Measurements from ENCODE around the gene MRPL50. TPM values are rescaled to one million over a fixed set of nuclear protein-coding genes. Genes with fewer than 3 reads are reported as not detected.
A peak's percentile ranks its signal among the peaks of the same experiment; 100 is the strongest.

MRPL50 gene
- 33.9 and 34.7 TPM in 2 replicates for total RNA-seq (2014; rRNA removed; shearing (Covaris generic))
- polyA plus RNA-seq (2014; cell fraction: nucleus; rRNA removed), result 20.3 and 24.4 TPM in 2 replicates

GRCh38 chr9:101398068-101398929 lies at the start of gene MRPL50, which contains the start of gene ZNF189:
TSS of gene MRPL50 (minus strand) at chr9:101398618. CDS start at chr9:101398592, 26 bp downstream.
TSS of gene ZNF189 (plus strand) at chr9:101398851. CDS start at chr9:101399157, 306 bp downstream.
- peak; percentile 99 for DNase-seq (ENCODE audit: extremely low read depth, low read depth)

DNA sequence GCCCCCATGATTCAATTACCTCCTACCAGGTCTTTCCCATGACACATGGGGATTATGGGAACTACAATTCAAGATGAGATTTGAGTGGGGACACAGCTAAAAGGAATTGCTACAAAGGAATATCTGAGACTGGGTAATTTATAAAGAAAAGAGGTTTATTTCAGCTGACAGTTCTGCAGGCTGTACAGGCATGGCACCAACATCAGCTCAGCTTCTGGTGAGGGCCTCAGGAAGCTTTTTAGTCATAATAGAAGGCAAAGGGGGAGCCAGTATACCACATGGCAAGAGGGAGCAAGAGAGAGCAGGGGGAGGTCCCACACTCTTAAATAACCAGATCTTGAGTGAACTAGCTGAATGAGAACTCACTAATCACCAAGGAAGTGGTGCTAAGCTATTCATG lies 48.3 kb upstream of the MRPL50 start:
- DNase-seq (ENCODE audit: extremely low read depth, low read depth), result no peak

DNA sequence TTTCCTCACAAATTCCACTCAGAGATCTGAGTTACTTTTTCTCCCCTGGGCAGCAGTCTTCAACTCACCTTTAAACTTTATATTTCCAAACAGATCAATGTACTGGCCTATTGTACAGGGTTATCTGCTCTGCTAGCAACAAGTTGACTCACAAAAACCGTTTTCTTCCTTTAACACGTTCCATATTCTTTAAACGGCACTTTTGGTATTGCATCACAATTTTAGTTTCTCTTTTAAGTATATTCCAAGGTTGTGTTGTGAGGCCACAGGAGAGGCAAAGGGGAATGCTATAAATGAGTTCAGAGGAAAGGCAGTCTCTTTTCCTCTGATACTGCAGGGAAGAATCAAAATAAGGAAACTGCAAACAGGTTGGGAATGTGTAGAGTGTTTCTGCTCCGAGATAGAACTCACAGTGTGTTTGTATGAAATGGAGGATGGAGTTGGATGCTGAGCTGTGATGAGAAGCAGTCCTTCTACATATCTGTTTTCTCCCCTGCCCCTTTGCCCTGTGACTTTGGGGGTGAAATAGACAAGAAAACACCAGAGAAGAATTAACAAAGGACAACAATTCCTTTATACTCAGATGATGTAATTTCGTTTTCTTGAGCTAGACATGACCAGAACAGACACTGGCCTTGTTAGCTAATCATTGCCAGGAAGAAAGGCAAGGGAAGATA lies 47.1 kb upstream of the MRPL50 start:
- no peak for DNase-seq (ENCODE audit: extremely low read depth, low read depth)

DNA sequence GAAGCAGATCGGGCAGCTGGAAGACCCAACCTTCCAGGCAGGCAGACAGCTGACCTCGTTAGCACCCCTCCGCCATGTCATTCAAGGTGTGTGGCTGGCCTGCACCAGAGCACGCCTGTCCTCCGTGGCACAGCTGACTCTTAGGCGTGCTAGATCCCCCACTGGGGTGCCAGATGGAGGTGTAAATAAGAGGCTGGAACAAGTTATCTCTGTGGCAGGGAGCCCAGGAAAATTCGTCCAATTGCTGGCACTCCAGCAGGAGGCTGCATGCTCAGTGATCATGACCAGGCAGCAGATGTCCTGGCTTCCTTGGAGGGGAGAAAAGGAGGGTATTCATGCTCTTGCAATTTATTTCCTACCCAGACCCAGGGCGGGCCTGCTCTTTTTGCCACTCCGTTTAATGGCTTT lies 45.0 kb upstream of the MRPL50 start:
- no peak for DNase-seq (ENCODE audit: extremely low read depth, low read depth)

DNA sequence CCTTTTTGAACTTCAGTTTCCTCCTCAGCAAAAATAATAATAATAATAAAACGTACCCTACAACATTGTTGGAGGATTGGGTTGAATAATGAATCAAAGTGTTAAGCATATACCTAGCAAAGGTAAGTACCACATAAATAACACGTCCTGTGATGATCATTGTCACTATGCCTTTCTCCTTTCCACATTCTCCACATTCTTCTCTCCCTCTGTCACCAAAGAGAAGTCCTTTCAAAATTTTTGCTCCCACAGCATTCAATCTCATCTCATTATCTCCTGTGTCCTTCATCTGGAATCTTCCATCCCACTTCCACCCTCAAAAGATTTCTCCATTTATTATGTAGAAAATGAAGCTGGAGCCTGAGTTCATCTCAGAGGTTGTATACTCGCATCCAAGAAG lies 44.3 kb upstream of the MRPL50 start:
- no peak for DNase-seq (ENCODE audit: extremely low read depth, low read depth)

DNA sequence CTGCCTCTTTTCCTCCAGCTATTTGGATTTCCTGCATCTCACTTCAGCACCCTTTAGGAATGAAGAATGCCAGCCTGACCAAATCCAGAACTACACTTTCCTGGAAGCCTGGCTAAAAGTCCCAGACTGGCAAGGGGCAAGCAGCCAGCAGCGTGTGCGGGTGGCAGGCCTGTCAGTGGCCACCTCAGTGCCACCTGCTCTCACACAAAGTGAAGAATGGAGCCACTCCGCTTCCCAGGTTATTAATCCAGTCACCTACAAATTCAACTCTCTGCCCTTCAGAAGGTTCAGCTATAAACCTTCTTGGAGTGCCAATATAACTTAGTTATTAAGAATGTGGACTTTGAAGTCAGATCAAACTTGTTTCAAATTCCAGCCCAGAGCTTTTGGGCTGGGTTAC lies 43.9 kb upstream of the MRPL50 start:
- DNase-seq (ENCODE audit: extremely low read depth, low read depth), result no peak

- no peak for DNase-seq (ENCODE audit: extremely low read depth, low read depth)
Observed at GRCh38 chr9:101440714-101441230, 42.4 kb upstream of the MRPL50 start.

DNA sequence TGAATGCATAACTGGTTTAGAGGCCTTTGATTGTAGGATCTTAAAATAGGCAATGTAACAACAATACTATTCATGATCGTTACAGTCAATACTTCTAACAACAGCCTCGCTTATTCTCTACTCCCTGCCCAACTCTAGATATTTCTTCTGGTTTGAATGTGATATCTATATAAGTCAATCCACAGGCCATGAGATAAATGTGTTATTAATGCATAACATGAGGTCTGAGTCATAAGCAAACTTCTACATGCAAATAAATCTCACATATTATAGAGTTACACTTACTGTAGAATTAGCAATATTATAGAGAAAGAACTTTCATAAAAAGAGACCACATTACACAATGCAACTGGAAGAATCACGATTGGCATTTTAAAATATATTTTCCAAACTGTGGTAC lies 40.1 kb upstream of the MRPL50 start:
- no peak for DNase-seq (ENCODE audit: extremely low read depth, low read depth)

- DNase-seq (ENCODE audit: extremely low read depth, low read depth), result no peak
Observed at GRCh38 chr9:101437806-101438232, 39.4 kb upstream of the MRPL50 start.

DNA sequence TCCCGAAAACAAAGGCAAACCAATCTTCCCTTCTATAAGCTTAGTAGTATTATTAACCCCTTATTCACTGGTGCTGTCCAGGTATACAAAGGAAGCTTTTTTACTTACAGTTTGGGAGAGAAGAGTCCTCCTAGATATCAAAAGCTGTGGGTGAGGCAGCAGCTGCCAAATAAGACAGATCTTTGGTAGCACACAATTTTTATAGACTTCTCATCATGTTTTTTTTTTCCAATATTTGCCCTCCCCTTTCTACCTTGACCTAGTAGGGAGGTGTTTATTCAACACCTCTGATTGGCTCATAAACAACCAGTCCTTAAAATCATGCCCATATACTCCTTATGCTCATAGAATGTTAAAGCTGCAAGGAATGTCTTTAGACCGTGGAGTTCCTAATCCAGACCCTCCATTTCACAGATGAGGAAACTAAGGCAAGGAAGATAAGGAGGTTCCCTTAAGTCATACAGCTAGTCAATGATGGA lies 37.2 kb upstream of the MRPL50 start, which contains the start of gene ALDOB:
Gene ALDOB, minus strand, starts transcription at position 174 of the 479 bp plus-strand sequence. CDS start 4,887 bp downstream, outside the sequence.
- DNase-seq (ENCODE audit: extremely low read depth, low read depth), result no peak

- no peak for DNase-seq (ENCODE audit: extremely low read depth, low read depth)
Observed at GRCh38 chr9:101434998-101435397, 36.6 kb upstream of the MRPL50 start.

DNA sequence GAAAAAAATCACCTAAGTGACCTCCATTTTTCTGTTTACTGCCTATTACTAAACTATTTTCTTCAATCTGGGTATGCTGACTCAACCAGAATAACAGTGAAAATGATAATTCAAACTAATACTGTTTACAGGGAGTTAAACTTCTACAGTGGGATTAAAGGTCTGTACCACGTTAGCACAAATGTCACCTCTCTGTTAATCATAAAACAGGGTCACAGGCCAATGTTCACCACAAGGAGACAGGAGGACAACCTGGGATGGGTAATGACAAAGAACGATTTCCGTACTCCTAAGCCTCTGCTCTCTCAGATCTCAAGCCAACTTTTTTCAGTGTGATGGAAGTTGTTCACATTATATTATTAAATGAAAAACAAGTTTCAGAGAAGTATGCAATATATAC lies 34.8 kb upstream of the MRPL50 start:
- DNase-seq (ENCODE audit: extremely low read depth, low read depth), result no peak

DNA sequence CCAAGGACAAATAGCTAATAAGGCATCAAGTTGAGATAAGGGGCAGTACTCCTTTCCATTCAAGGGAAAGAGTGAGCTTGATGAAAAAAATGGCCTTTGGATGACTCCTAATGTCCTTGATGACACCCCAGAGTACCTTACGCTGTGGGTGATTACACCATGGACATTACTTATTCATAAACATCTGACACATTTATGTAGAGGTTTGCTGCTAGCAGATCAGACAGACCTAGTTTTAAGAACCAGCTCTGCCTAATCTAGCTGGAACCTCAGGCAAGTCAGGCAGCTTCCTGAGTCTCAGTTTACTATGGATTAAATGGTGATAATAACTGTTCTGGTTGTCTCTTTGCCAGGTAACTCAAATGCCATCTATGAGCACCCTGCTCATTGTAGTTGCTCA lies 34.3 kb upstream of the MRPL50 start:
- no peak for DNase-seq (ENCODE audit: extremely low read depth, low read depth)

DNA sequence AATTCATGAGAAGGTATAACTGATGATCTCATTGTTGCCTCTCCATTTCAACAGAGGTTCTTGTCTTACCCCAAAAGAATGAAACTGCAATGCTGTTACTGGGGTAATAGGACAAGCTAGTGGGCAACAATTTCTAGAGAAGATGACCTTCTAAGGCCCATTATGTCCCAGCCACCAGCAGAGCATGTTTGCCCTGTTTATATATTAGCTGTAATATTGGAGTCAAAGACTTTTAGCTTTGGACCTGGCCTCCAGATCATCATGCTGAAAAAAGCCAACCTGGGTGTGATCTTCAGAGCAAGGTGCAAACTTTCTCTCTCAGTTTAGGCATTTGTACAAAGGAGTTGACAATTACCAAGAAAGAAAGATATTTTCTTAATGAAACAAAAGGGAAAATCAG lies 33.8 kb upstream of the MRPL50 start:
- DNase-seq (ENCODE audit: extremely low read depth, low read depth), result no peak

DNA sequence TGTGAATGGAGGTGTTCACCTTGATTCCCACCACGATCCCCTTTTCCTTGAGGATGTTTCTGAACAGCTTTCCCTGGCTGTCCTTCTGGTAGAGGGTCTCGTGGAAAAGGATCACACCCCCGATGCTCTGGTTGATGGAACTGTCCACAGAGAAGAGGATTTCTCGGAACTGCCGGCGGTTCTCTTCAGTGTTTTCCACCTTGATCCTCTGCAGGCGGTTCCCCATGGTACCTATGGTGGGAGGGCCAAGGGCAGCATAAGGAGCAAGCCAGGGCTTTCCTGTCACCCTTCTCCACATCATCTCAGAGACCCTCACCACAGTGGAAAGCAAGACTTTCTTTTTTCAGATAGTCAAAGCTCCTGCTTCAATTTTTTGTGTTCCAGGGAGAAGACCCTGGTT lies 31.3 kb upstream of the MRPL50 start:
- DNase-seq (ENCODE audit: extremely low read depth, low read depth), result no peak

GRCh38 chr9:101428909-101429308 lies 30.5 kb upstream of the MRPL50 start:
- no peak for DNase-seq (ENCODE audit: extremely low read depth, low read depth)

GRCh38 chr9:101427957-101428655 lies 29.7 kb upstream of the MRPL50 start:
- DNase-seq (ENCODE audit: extremely low read depth, low read depth), result no peak

DNA sequence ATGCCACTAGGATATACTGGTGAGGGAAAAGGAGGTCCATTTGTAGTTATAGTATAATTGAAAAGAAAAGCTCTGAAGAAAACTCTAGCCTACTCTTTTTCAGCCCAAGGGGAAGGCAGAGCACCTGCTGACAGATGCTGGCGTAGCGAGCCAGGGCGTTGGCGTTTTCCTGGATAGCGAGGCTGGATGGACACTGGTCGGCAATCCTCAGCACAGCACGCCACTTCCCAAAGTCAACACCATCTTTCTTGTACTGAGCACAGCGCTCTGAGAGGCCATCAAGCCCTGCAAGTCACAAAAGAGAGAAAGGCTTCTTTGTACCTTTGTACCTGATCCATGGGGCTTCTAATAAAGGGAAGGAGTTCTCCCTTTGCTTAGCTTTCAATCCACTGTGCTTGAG lies 28.9 kb upstream of the MRPL50 start:
- no peak for DNase-seq (ENCODE audit: extremely low read depth, low read depth)

GRCh38 chr9:101421653-101422065 lies 23.2 kb upstream of the MRPL50 start:
- DNase-seq (ENCODE audit: extremely low read depth, low read depth), result no peak

GRCh38 chr9:101419863-101420262 lies 21.4 kb upstream of the MRPL50 start:
- no peak for DNase-seq (ENCODE audit: extremely low read depth, low read depth)
